Myometrial cell (primary cell): ENCODE results near the gene FBXO30. TPM values are rescaled to one million over a fixed set of nuclear protein-coding genes. Genes with fewer than 3 reads are reported as not detected.

Source experiments
- total RNA-seq: library from RNA; depleted of rRNA; stranded (reverse); fragments of >200 nt; gene quantifications from 2 replicates; pipeline ENCODE4 v1.2.3, GENCODE V29; 2015

FBXO30 gene, protein sequence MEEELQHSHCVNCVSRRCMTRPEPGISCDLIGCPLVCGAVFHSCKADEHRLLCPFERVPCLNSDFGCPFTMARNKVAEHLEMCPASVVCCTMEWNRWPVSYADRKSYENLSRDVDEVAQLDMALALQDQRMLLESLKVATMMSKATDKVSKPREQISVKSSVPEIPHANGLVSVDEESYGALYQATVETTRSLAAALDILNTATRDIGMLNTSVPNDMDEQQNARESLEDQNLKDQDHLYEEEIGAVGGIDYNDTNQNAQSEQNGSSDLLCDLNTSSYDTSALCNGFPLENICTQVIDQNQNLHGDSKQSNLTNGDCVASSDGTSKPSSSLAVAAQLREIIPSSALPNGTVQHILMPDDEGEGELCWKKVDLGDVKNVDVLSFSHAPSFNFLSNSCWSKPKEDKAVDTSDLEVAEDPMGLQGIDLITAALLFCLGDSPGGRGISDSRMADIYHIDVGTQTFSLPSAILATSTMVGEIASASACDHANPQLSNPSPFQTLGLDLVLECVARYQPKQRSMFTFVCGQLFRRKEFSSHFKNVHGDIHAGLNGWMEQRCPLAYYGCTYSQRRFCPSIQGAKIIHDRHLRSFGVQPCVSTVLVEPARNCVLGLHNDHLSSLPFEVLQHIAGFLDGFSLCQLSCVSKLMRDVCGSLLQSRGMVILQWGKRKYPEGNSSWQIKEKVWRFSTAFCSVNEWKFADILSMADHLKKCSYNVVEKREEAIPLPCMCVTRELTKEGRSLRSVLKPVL
- 4.9 and 6.0 TPM in 2 replicates for total RNA-seq

DNA sequence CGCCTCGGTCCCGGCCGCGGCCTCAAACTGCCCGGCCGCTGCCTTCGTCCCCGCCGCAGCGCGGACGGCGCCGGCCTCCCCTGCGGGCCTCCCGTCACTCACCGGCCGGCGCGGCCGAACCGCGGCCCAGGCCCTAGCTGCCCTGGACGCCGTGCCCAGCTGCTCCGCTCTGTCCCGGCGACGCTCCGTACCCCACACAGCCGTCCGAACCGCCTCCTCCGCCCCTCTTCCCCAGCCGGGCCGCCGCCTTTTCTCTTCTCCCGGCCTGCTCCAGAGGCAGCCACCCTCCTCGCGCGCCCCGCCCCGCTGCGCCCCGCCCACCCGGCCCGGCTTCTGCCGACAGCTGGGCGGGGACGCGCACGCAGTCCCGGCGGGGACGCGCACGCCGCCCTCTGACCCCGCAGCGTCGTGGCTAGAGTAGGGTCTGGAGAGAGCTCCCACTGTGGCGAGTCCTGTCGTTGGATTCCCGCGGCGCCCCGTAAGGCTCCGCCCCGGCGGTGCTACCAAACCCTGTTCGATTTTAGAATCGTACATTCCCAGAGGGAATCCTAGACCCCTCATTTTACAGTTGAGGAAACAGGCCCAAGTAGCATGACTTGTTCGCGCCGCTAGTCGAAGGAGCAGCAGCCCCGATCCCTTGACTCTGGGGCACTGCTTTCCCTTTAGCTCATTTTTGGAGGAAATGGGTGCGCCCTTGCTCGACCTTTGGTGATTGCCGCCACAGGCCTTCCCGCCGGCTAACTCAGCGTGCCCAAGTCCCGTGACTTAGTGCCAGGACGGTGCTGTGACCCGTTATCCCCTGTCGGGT is at the start of gene FBXO30:
FBXO30 (minus strand) TSS at position 295 of the 808 bp plus-strand sequence. CDS start 8,390 bp downstream, outside the sequence.

Other genes with a start within 250 kb of the FBXO30 start
- 1.9 and 4.3 TPM in 2 replicates for gene EPM2A, start 79.3 kb downstream of the FBXO30 start, total RNA-seq
- gene SHPRH, start 149.6 kb upstream of the FBXO30 start, total RNA-seq: 2.3 and 4.6 TPM in 2 replicates
- not detected in 2 replicates for gene GRM1, start 214.3 kb upstream of the FBXO30 start, total RNA-seq